ENCODE data around the gene FN1.
"Not testable (repeated sequence)": the region's sequence is repeated elsewhere in the genome, so short reads cannot be mapped to it uniquely, and the experiment has no call there.

The FN1 gene

GRCh38 chr2:215421859-215422461 is 13.9 kb downstream of the FN1 start:
- DNase-seq = no peak

GRCh38 chr2:215420471-215420935 is 15.4 kb downstream of the FN1 start:
- DNase-seq = no peak

GRCh38 chr2:215419769-215420470 is 15.9 kb downstream of the FN1 start:
- DNase-seq = no peak

- DNase-seq = no peak
Measured at GRCh38 chr2:215419113-215419512, 16.8 kb downstream of the FN1 start.

- no peak for DNase-seq
Measured at GRCh38 chr2:215418064-215418963, 17.6 kb downstream of the FN1 start.

GRCh38 chr2:215417400-215417951 is 18.4 kb downstream of the FN1 start:
- no peak for DNase-seq

- DNase-seq = no peak
Measured at GRCh38 chr2:215416656-215417055, 19.2 kb downstream of the FN1 start.

GRCh38 chr2:215415820-215416577 is 19.9 kb downstream of the FN1 start:
- no peak for DNase-seq

- no peak for DNase-seq
Measured at GRCh38 chr2:215415218-215415617, 20.6 kb downstream of the FN1 start.

- no peak for DNase-seq
Measured at GRCh38 chr2:215414674-215415073, 21.2 kb downstream of the FN1 start.

- no peak for DNase-seq
Measured at GRCh38 chr2:215413974-215414373, 21.9 kb downstream of the FN1 start.

GRCh38 chr2:215413484-215413777 is 22.4 kb downstream of the FN1 start:
- no peak for DNase-seq

- no peak for DNase-seq
Measured at GRCh38 chr2:215411941-215412743, 23.7 kb downstream of the FN1 start.

- DNase-seq = no peak
Measured at GRCh38 chr2:215410932-215411285, 25.0 kb downstream of the FN1 start.

- DNase-seq = not testable (repeated sequence)
Measured at GRCh38 chr2:215410181-215410931, 25.5 kb downstream of the FN1 start.

- DNase-seq = no peak
Measured at GRCh38 chr2:215409331-215410127, 26.3 kb downstream of the FN1 start.

GRCh38 chr2:215408441-215408840 is 27.4 kb downstream of the FN1 start:
- DNase-seq = not testable (repeated sequence)

- DNase-seq = no peak
Measured at GRCh38 chr2:215407590-215408264, 28.1 kb downstream of the FN1 start.

- DNase-seq = no peak
Measured at GRCh38 chr2:215407061-215407460, 28.8 kb downstream of the FN1 start.
